B cell (primary cell): ENCODE measurements around the gene CDCA7L. TPM values are rescaled to one million over a fixed set of nuclear protein-coding genes. Genes with fewer than 3 reads are reported as not detected.

Experiments used
- ATAC-seq: fragments of 200-7000 bp; cut with Tn5 transposase; one replicate; pipeline ENCODE4 v1.10.0; 2021; ENCODE audit warnings: low read depth, mild to moderate bottlenecking, moderate number of reproducible peaks, moderate library complexity
- CTCF ChIA-PET: fragments of 350-600 bp; sonication (Branson Sonifier 250); formaldehyde crosslinking; loops from one replicate; lab custom pipeline; 2021; ENCODE audit warnings: antibody characterized with exemption, inconsistent platforms; lab: Charles Lee
- POLR2A ChIA-PET: fragments of 350-600 bp; sonication (Branson Sonifier 250); formaldehyde crosslinking; loops from one replicate; lab custom pipeline; 2021; ENCODE audit warnings: antibody characterized with exemption; lab: Charles Lee
- DNase-seq: peaks from one replicate; pipeline ENCODE4 v3.0.0; 2013
- H2AFZ ChIP-seq: 2 replicates; pipeline ENCODE4 v1.6.1; 2012; ENCODE audit warnings: mild to moderate bottlenecking, low read depth, low read length; ENCODE audit not compliant: insufficient read depth, poor library complexity, severe bottlenecking
- H3K27ac ChIP-seq, 2 donors: 1 replicate in 1 of 2; 2 replicates in 1 of 2; pipeline ENCODE4 v1.5.1; 2012 to 2013; ENCODE audit warnings: low read length in 2 of 2, mild to moderate bottlenecking in 2 of 2, moderate library complexity in 1 of 2
- H3K27me3 ChIP-seq, 4 experiments: fragments of 200-600 bp in 1 of 4; sonication (generic) in 1 of 4; replicated peaks in 1 of 4; 1 replicate in 2 of 4; 2 replicates in 2 of 4; pipeline versions ENCODE4 v1.6.1 to v1.7.0; 2013 to 2016; ENCODE audit warnings: low read length in 3 of 4, mild to moderate bottlenecking in 2 of 4, mixed read lengths in 1 of 4, moderate library complexity in 1 of 4; ENCODE audit not compliant: insufficient read depth in 4 of 4, control insufficient read depth in 3 of 4; ENCODE audit errors: control extremely low read depth in 1 of 4
- H3K36me3 ChIP-seq, 2 experiments: replicated peaks in 1 of 2; 1 replicate in 1 of 2; 2 replicates in 1 of 2; pipeline versions ENCODE4 v1.6.1 to v1.7.1; 2013; ENCODE audit warnings: low read length in 1 of 2; ENCODE audit not compliant: insufficient read depth in 2 of 2, control insufficient read depth in 1 of 2; ENCODE audit errors: control extremely low read depth in 1 of 2, extremely low read depth in 1 of 2
- H3K4me1 ChIP-seq, 2 donors: fragments of 200-600 bp in 1 of 2; sonication (generic) in 1 of 2; 1 replicate in 1 of 2; 2 replicates in 1 of 2; pipeline versions ENCODE4 v1.5.1 to v1.6.1; 2013 to 2017; ENCODE audit warnings: low read length in 2 of 2; ENCODE audit not compliant: control insufficient read depth in 2 of 2, insufficient read depth in 2 of 2
- H3K4me2 ChIP-seq: replicated peaks from 2 replicates; pipeline ENCODE3; 2012; ENCODE audit warnings: mild to moderate bottlenecking, low read depth, low read length; ENCODE audit not compliant: poor library complexity, severe bottlenecking
- H3K4me3 ChIP-seq, 5 experiments: fragments of 200-600 bp in 1 of 5; sonication (generic) in 1 of 5; 1 replicate in 3 of 5; 2 replicates in 2 of 5; pipeline versions ENCODE4 v1.5.1 to v1.7.0; 2011 to 2016; ENCODE audit warnings: low read length in 4 of 5, mild to moderate bottlenecking in 4 of 5, low read depth in 2 of 5, control low read depth in 1 of 5, moderate library complexity in 1 of 5; ENCODE audit not compliant: insufficient read depth in 1 of 5; ENCODE audit errors: control extremely low read depth in 1 of 5, extremely low read depth in 1 of 5
- H3K79me2 ChIP-seq: fragments of 200-600 bp; sonication (generic); one replicate; pipeline ENCODE4 v1.6.0; 2016; ENCODE audit warnings: low read length; ENCODE audit not compliant: control insufficient read depth, insufficient read depth
- H3K9ac ChIP-seq: fragments of 200-600 bp; sonication (generic); 2 replicates; pipeline ENCODE4 v1.6.1; 2017; ENCODE audit warnings: mild to moderate bottlenecking, low read length, moderate library complexity
- H3K9me3 ChIP-seq, 3 donors: one replicate each; pipeline versions ENCODE4 v1.6.1 to v1.7.1; 2013; ENCODE audit warnings: low read length in 2 of 3; ENCODE audit not compliant: control insufficient read depth in 2 of 3, insufficient read depth in 1 of 3; ENCODE audit errors: control extremely low read depth in 1 of 3
- H4K20me1 ChIP-seq: 2 replicates; pipeline ENCODE4 v1.6.0; 2012; ENCODE audit warnings: mild to moderate bottlenecking, low read length; ENCODE audit not compliant: insufficient read depth, control insufficient read depth, poor library complexity, severe bottlenecking
- H3K27ac Mint-ChIP-seq: one replicate; pipeline ENCODE4 v1.8.0; 2021; ENCODE audit warnings: mixed read lengths
- H3K27me3 Mint-ChIP-seq: one replicate; pipeline ENCODE4 v1.8.0; 2021; ENCODE audit warnings: mixed read lengths
- H3K4me1 Mint-ChIP-seq: one replicate; pipeline ENCODE4 v1.8.0; 2021; ENCODE audit warnings: mixed read lengths
- H3K4me3 Mint-ChIP-seq: one replicate; pipeline ENCODE4 v1.8.0; 2021; ENCODE audit warnings: mixed read lengths
- H3K9me3 Mint-ChIP-seq: one replicate; pipeline ENCODE4 v1.8.0; 2022; ENCODE audit warnings: mixed read lengths; ENCODE audit not compliant: insufficient read depth
- CTCF ChIP-seq: fragments of 200-600 bp; IDR thresholded peaks from one replicate; pipeline ENCODE4 v1.8.0; 2022; ENCODE audit warnings: antibody characterized with exemption, mild to moderate bottlenecking
- EZH2 ChIP-seq: IDR thresholded peaks from 2 replicates; pipeline ENCODE4 v1.6.1; 2012; ENCODE audit warnings: borderline replicate concordance, low read depth, mild to moderate bottlenecking, moderate library complexity, low read length; ENCODE audit not compliant: insufficient read depth, poor library complexity, severe bottlenecking
- WGBS: methylation state at CpG from one replicate; pipeline ENCODE4 v1.1.5; 2013; ENCODE audit warnings: missing lambda C conversion rate; ENCODE audit not compliant: insufficient coverage; 5-methylcytosine and 5-hydroxymethylcytosine counted together
- intact Hi-C: fragments of 100-400 bp; cut with micrococcal nuclease; formaldehyde crosslinking; loops from one replicate; pipeline ENCODE4 v1.10.0; 2022
- polyA plus RNA-seq: library from polyadenylated mRNA; depleted of rRNA; stranded (reverse); fragments of >200 nt; gene quantifications from 2 replicates; pipeline ENCODE4 v1.2.3, GENCODE V29; 2012
- total RNA-seq, 2 donors: library from RNA; stranded (reverse); fragments of 120-200 nt in 1 of 2; gene quantifications; 1 replicate in 1 of 2; 2 replicates in 1 of 2; pipeline versions ENCODE4 v1.2.3 to v1.2.4, GENCODE V29; 2013 to 2022

Gene CDCA7L
- total and polyA plus RNA-seq, 2 donors (not counting 1 experiment from before 2014, with no cell fraction given), result 84.0 to 129 TPM

GRCh38 chr7:21944616-21945453 lies 864 bp downstream of the CDCA7L start:
- under 1% methylated on average over 15 of the region's 34 CpGs for WGBS
- intact Hi-C loops, result loop anchor here (1.0 to 10.0 kb wide), 8 partner anchors 21 to 1652 kb away; partner anchors contain the start of genes CCDC126 and HYCC1

More at GRCh38 chr7:21944616-21945453, 864 bp downstream of the CDCA7L start:
- Histone ChIP-seq H3K79me2 (peaks cover 48% of the 10 kb centered on the region), H3K4me3 (peak overlapping the region; percentile 74 to 95 (median 81)), H2AFZ (peak overlapping the region; percentile 89), H3K9ac (peak overlapping the region; percentile 90), H3K27ac (peak overlapping the region; percentile 97 to 98), H3K36me3 (peaks cover 0 to 10% of the 10 kb centered on the region in 2 experiments), H3K9me3 (no peaks in the 10 kb centered on the region), H3K27me3 (no peaks in the 10 kb centered on the region), H4K20me1 (no peaks in the 10 kb centered on the region), H3K4me2 (peak overlapping the region; percentile 95), H3K4me1 (peaks cover 64 to 71% of the 10 kb centered on the region in 2 donors)
- TF ChIP-seq CTCF, result no peak
- no peak for TF ChIP-seq EZH2
- Mint-ChIP-seq H3K9me3 (no peaks in the 10 kb centered on the region), H3K27me3 (no peaks in the 10 kb centered on the region), H3K27ac (peak overlapping the region; percentile 99), H3K4me1 (peaks cover 73% of the 10 kb centered on the region), H3K4me3 (peak overlapping the region; percentile 97)
- peak; percentile 3 for ATAC-seq
- CTCF ChIA-PET, result interaction anchor here (0.6 to 2.4 kb wide), 15 partner anchors 8 to 1727 kb away, joined by 3 to 9 read pairs (median 4); no protein-coding TSS in a partner anchor
- POLR2A ChIA-PET, result interaction anchor here (0.6 to 2.7 kb wide), 14 partner anchors 8 to 517 kb away, joined by 3 to 19 read pairs (median 4); partner anchors contain the start of gene SP4
- DNase-seq, result no peak
